Retina (tissue), 1 donor: ENCODE data around the gene CDX1.

Source experiments
- DNase-seq: peaks from one replicate; pipeline ENCODE4 v3.0.0-alpha.2; 2016

The CDX1 gene

GRCh38 chr5:150184990-150185912 is 18.7 kb downstream of the CDX1 start:
- DNase-seq = no peak

DNA sequence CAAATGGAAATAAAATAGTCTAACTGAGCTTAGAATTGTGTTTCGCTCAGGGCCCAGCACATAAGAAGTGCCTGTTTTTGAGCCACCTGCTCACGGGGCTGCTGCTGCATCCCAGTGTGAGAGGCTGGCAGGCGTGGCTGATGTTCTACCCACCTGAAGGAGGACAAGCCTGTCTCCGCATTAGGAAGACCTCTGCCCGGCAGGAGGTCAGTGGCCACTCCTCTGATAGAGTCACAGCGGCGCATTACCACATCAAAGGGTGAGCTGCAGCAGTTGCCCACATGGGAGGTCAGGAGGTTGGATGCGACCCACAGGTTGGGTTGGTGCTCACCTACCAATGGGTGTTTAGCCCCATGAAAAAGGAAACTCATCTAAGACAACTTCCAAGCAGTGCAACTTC is 19.6 kb downstream of the CDX1 start:
- no peak for DNase-seq

DNA sequence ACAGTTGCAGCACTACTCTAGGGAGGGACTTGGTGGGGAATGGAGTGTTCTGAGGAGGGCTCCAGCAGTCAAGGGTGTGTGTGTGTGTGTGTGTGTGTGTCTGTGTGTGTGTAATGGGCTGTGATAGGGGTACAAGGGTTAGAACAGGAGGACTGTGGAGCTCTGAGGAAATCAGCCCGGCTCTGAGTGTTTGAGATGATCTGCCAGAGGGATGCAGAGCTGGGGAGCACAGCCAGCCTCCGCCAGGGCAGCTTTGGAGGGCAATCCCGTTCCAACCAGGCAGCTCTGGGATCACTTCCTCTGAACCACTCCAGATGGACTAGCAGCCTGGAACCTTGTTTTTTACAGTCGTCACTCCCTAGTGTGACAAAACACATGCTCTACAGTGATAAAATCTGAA is 20.3 kb downstream of the CDX1 start:
- DNase-seq = no peak

GRCh38 chr5:150188146-150188842 is 21.7 kb downstream of the CDX1 start:
- no peak for DNase-seq

GRCh38 chr5:150189326-150189725 is 22.7 kb downstream of the CDX1 start:
- no peak for DNase-seq

DNA sequence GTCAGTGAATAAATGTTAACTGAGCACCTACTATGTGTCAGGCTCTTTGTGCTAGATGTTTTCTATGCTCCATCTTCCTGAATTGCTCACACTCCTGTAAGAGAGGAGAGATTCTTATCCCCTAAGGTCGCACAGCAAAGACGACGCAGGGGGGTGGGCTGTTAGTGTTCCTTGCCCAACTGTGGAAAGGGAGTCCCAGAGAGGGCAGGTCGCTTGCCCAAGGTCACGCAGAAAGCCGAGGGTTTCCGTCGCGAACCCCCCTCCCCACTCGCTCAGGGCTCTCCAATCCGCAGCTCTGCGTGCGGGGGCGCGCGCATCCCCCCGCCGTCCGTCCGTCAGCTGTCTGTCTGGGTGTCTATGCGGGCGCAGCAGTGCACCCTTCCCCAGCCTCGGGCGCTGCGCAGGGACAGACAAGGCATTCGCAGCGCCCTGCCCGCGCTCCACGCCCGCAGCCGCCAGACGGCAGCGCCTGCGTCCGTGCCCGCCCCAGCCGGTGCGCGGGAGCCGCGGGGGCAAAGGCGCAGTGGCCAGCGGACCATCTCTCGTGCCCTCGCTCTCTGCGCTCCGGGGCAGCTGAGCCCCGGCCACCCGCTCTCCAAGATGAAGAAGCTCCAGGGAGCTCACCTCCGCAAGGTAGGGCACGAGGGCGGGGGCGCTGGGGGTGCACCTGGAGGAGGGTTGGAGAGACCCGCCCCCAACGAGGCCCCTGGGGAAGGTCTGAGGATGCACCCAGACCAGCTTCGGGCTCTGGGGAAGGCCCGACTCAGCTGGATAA is 23.3 kb downstream of the CDX1 start, which contains the start of gene SLC6A7:
TSS of gene SLC6A7 (plus strand) at position 335 of the 775 bp plus-strand sequence. CDS start at position 601, 266 bp downstream.
- peak; percentile 58 for DNase-seq

DNA sequence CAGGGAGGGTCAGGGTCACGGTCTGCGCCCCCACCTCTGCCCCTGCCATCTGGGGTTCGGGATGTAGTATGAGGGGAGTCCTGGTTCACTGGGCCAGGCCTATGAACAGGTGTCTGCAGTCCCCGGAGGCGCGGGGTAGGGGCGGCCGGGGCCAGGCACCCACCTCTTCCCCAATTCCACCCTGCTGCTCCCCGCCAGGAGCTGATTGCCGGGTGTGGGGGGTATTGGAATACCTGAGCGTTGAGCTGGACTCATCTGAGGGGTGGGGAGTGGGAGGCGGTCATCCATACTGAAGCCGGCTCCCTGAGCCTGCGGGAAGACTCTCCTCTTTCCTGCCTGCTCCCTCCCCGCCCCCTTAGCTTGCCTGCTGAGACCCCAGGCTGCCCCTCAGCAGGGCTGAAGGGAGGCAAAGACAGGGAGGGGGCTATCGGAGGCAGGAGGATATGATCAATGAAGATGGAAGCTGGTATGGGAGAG is 24.0 kb downstream of the CDX1 start:
- no peak for DNase-seq

DNA sequence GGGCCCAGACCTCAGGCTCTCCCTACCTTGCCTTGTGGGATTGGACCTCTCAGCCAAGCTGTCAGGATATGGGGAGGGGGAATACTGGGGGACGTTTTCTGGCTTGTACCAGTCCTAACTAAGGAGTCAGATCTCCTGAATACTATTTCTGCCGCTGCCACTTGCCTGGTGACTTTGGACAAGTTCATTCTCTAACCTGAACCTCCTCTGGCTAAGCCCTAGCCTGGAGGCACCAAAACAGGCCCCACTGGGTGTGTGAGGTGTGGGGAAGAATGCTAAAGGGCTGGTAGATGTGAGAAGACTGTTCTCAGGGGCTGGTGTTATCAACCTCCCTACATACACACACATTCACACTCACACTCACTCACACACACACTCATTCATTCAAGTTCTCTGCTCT is 24.4 kb downstream of the CDX1 start:
- no peak for DNase-seq

DNA sequence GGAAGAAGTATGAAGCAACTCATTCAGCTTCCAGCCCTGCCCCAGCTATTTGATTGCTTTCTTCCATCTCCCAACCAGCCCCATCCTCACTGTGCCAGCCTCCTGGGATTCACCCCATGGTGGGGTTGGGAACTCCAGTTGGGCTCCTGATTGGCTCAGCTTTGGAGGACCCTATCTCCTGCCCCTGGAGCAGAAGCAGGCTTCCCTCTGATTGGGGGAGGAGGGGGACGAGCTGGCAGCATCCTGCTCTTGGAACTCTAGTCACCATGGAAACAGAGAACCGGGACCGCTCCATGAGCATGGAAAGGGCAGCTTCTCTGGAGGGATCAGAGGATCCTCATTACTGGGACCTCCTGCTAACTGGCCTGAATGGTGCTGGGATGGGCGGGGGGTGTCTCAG is 25.9 kb downstream of the CDX1 start:
- peak; percentile 49 for DNase-seq

DNA sequence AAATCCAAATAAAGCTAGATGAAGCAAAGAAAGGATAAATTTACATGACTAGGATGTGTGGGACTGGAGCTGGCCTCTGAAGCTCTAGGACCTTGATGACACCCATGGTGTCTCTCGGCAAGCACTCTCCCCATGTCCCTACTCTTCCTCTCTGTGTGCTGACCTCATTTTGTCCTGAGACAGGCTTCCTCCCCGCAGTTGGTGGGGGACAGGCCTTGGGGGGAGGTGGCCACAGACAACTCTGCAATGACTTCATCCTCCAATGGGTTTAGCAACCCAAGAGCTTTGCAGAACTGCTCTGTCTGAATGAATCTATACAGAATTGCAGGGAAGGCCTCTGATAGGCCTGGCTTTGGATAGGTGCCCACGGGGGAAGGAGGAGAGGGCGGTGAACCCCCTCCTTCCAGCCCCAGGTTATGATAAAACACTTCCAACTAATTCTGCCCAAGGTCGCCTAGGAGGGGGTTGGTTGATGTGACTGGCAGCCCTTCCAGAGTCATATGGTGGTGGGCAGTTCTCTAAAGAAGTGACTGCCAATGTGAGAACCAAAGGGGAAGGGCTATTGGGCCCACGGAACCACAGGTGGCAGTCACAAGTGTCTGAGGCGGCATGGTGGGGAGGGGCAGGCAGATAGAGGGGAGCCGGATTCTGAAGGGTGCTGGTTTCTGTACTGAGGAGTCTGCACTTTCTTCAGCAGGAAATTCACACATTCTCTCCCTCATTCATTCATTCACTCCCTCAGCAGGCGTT is 29.3 kb downstream of the CDX1 start:
- no peak for DNase-seq

GRCh38 chr5:150196514-150196913 is 29.9 kb downstream of the CDX1 start:
- DNase-seq = no peak

DNA sequence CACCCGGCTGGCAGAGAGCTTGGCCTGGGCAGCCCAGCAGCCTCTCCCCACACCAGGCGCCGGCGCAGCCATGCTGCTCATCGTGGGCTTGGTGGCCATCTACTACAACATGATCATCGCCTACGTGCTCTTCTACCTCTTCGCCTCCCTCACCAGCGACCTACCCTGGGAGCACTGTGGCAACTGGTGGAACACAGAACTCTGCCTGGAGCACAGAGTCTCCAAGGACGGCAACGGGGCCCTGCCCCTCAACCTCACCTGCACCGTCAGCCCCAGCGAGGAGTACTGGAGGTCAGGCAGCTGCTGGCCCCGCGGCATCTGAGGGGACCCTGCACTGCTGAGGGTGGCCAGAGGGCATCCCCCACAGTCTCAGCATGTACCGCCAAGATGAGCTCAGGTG is 30.4 kb downstream of the CDX1 start:
- no peak for DNase-seq

GRCh38 chr5:150197476-150197875 is 30.9 kb downstream of the CDX1 start:
- no peak for DNase-seq

- DNase-seq = no peak
Measured at GRCh38 chr5:150202501-150202900, 35.9 kb downstream of the CDX1 start.

GRCh38 chr5:150203832-150204589 is 37.4 kb downstream of the CDX1 start:
- DNase-seq = no peak

- DNase-seq = no peak
Measured at GRCh38 chr5:150204590-150204960, 38.0 kb downstream of the CDX1 start.

DNA sequence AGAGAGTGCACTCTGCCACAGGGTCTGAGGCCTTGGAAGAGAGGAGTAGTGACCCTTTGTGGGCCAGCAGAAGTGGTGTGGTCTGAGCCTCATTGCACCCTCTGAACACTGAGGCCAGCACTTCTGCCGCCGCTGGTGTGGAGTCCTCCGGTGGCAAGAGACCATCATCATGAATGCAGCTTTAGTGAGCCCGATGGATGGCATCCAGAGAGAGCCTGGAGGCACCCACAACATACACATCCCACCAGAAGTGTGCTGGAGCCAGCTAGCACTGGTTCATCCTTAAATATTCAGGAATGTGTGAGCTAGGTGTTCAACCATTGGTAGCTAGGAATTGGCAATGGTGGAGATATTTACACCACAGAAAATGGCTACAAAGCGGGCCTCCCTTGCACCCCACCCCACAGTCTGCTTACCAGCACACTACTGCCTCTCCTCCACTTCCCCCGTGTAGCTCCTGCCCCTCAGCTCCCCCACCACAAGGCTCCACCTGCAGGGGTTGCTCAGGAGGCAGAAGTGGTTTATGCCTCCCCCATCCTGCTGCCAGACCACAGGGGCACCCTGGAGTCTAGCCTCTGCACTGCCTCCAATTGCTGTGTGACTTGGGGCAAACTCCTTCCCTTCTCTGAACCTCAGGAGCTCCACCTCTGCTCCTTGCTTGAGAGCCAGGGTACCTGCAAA is 39.7 kb downstream of the CDX1 start:
- no peak for DNase-seq

DNA sequence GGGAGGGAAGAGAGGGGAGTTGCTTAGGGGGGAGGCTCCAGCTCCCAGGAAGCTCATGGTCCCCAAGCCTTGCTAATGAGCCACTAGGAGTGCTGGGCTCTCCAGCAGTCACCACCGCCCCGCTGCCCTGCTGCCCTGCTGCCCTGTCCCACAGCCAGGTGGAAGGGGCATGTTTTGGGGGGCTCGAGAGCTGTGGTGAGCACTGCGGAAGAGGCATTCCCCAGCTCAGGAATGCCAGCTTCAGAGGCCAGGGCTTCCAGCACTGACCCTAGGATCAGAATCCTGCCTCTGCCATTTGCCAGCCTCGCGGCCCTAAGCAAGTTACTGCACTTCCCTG is 40.2 kb downstream of the CDX1 start:
- no peak for DNase-seq

DNA sequence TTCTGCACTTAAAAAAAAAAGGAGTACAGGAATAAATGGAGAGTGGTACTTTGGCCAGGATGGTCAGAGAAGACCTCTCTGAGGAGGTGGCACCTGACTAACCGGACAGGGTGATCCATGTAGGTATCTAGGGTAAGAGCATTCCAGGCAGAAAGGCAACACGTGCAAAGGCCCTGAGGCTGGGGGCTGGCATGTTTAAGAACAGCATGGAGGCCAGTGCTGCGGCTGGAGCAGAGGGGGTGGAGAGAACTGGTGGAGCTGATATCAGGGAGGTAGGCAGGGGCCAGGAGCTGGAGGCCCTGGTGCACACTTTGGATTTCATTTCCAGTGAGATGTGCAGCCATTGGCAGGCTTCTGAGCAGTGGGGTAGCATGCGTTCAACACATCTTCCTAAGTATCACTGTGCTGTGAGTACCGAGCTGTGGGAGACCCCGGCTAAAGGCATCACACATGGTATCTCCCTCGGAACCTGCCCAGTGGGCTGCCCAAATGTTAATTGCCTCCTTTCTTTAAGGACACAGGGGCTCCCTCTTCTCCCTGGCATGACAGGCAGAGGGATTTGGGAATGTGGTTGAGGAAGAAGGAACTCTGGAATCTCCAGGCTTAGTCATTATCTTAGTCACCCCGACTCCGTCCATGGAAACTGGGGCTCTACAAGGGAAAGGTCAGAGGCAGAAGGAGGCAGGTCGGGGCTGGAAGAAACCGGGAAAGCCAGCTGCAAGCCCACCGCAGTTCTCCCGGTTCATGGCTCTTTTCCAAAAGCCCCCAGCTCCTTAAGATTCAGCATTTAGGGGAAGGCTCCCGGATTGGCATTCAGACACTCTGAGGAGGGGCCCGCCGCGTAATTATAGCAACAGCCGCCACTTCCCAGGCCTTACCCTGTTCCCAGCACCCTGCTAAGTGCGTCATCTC is 41.9 kb downstream of the CDX1 start:
- no peak for DNase-seq

GRCh38 chr5:150209099-150209635 is 42.6 kb downstream of the CDX1 start:
- DNase-seq = no peak
